Adrenal gland (tissue), 5 donors: ENCODE results near the gene PDK2.

Experiments
- CTCF ChIP-seq, 6 experiments: fragments of 450-650 bp in 4 of 6; fragments of 200-600 bp in 2 of 6; sonication (generic) in 1 of 6; IDR thresholded peaks; 1 replicate in 5 of 6; 2 replicates in 1 of 6; pipeline versions ENCODE4 v1.5.1 to v1.8.0; 2016 to 2021; ENCODE audit warnings: antibody characterized with exemption in 6 of 6, mild to moderate bottlenecking in 2 of 6, moderate library complexity in 1 of 6
- POLR2A ChIP-seq, 2 donors: fragments of 450-650 bp; IDR thresholded peaks; one replicate each; pipeline ENCODE4 v1.6.1; 2017; ENCODE audit warnings: antibody characterized with exemption in 2 of 2, mild to moderate bottlenecking in 2 of 2, moderate library complexity in 1 of 2
- donor health status: DM: no; HTN: no; CAD: no.

DNA sequence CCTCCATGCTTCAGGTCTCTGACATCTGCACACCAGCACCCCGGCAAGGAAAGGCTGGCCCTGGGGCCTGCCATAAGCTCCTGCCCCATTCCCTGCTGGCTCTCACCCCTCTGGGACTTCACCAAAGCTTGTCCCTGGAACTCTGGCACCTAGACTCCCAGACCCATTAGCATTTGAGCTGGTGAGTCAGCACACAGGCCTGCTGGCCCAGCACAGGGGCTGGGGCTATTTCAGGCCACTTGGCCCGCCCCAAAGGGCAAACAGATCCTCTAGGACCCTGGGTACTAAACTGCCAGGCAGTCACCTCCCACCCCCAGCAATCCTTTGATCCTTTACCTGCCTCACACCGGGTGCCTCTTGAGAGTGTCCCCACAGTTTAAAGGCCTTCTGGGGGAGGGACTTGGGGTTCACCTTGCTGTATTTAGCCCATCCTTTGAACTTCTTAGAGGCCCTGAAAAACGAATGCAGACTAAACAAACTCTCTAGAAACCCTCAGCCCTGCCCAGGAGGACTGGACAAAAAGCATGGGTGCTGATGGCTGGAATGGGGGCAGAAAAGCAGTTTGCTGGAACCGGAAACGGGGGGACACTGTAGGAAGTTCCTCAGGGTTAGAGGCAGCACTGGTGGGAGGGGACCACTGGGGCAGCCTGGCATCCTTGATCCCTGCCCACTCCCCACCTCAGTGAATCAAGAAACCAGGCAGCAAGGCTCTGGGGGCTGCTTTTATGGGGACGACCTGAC lies 38.0 kb downstream of the PDK2 start:
- no peak for TF ChIP-seq POLR2A (IDR thresholded peaks at IDR 0.05)
- TF ChIP-seq CTCF (IDR thresholded peaks at IDR 0.05) = no peak
